ENCODE measurements around the gene P2RY1. TPM values are rescaled to one million over a fixed set of nuclear protein-coding genes. Genes with fewer than 3 reads are reported as not detected.
"Not testable (repeated sequence)": the region's sequence is repeated elsewhere in the genome, so short reads cannot be mapped to it uniquely, and the experiment has no call there.

Gene P2RY1
- total RNA-seq, 1 experiment from 2014 or later, result not detected

GRCh38 chr3:152839511-152839910 is 4.6 kb downstream of the P2RY1 start:
- DNase-seq (ENCODE audit: low read depth), result no peak

- no peak for DNase-seq (ENCODE audit: low read depth)
Observed at GRCh38 chr3:152841131-152841530, 6.2 kb downstream of the P2RY1 start.

GRCh38 chr3:152842413-152842812 is 7.5 kb downstream of the P2RY1 start:
- DNase-seq (ENCODE audit: low read depth), result no peak

GRCh38 chr3:152843955-152844354 is 9.0 kb downstream of the P2RY1 start:
- no peak for DNase-seq (ENCODE audit: low read depth)

GRCh38 chr3:152846572-152847202 is 11.8 kb downstream of the P2RY1 start:
- DNase-seq (ENCODE audit: low read depth), result not testable (repeated sequence)

GRCh38 chr3:152847599-152847998 is 12.7 kb downstream of the P2RY1 start:
- not testable (repeated sequence) for DNase-seq (ENCODE audit: low read depth)

GRCh38 chr3:152849996-152850578 is 15.2 kb downstream of the P2RY1 start:
- no peak for DNase-seq (ENCODE audit: low read depth)

GRCh38 chr3:152853196-152853595 is 18.3 kb downstream of the P2RY1 start:
- DNase-seq (ENCODE audit: low read depth), result peak; percentile 24

- peak; percentile 3 for DNase-seq (ENCODE audit: low read depth)
Observed at GRCh38 chr3:152857082-152857481, 22.2 kb downstream of the P2RY1 start.

- no peak for DNase-seq (ENCODE audit: low read depth)
Observed at GRCh38 chr3:152858170-152858800, 23.4 kb downstream of the P2RY1 start.

GRCh38 chr3:152860736-152861135 is 25.8 kb downstream of the P2RY1 start:
- no peak for DNase-seq (ENCODE audit: low read depth)

- no peak for DNase-seq (ENCODE audit: low read depth)
Observed at GRCh38 chr3:152865668-152866245, 30.8 kb downstream of the P2RY1 start.

GRCh38 chr3:152870027-152870426 is 35.1 kb downstream of the P2RY1 start:
- no peak for DNase-seq (ENCODE audit: low read depth)

- DNase-seq (ENCODE audit: low read depth), result not testable (repeated sequence)
Observed at GRCh38 chr3:152873314-152873713, 38.4 kb downstream of the P2RY1 start.

- DNase-seq (ENCODE audit: low read depth), result no peak
Observed at GRCh38 chr3:152874896-152875749, 40.2 kb downstream of the P2RY1 start.

- no peak for DNase-seq (ENCODE audit: low read depth)
Observed at GRCh38 chr3:152879130-152879789, 44.3 kb downstream of the P2RY1 start.

- DNase-seq (ENCODE audit: low read depth), result no peak
Observed at GRCh38 chr3:152879790-152880174, 44.9 kb downstream of the P2RY1 start.

- no peak for DNase-seq (ENCODE audit: low read depth)
Observed at GRCh38 chr3:152885076-152885475, 50.1 kb downstream of the P2RY1 start.

Measured in LHCN-M2 (cell line).